ENCODE results near the gene NAV2. TPM values are rescaled to one million over a fixed set of nuclear protein-coding genes. Genes with fewer than 3 reads are reported as not detected.

NAV2 gene
- total and polyA plus RNA-seq, 2 donors from 2014 or later = 5.9 to 37.7 TPM

GRCh38 chr11:19915808-19916207, 203.2 kb downstream of the NAV2 start:
- DNase-seq = no peak
- H3K4me1 ChIP-seq (ENCODE audit: control insufficient read depth in 2 of 3, insufficient read depth in 2 of 3, low read depth in 1 of 3, low read length in 3 of 3) = no peaks in the 10 kb centered on the region
- H3K4me3 ChIP-seq (ENCODE audit: low read length in 3 of 3) = no peak overlapping the region
- intact Hi-C loops (cut with DNase I) = no loop called here
- no peak for TF ChIP-seq CTCF (IDR thresholded peaks at IDR 0.05; ENCODE audit: borderline replicate concordance, extremely low read depth, insufficient read depth)
- no peak overlapping the region for H3K9ac ChIP-seq (ENCODE audit: low read length in 3 of 3)
- no peak overlapping the region for H3K27ac ChIP-seq (ENCODE audit: low read depth in 2 of 2, low read length in 2 of 2)
- FAIRE-seq = no peak
- H3K36me3 ChIP-seq (ENCODE audit: control insufficient read depth in 2 of 3, insufficient read depth in 3 of 3, low read length in 3 of 3) = no peaks in the 10 kb centered on the region
- no peaks in the 10 kb centered on the region for H3K9me3 ChIP-seq (ENCODE audit: control insufficient read depth in 2 of 3, insufficient read depth in 1 of 3, low read length in 3 of 3)
- no peaks in the 10 kb centered on the region for H3K27me3 ChIP-seq (ENCODE audit: control insufficient read depth, insufficient read depth, low read length)

- Histone ChIP-seq H3K4me1 (ENCODE audit: control insufficient read depth in 2 of 3, insufficient read depth in 2 of 3, low read depth in 1 of 3, low read length in 3 of 3) (no peaks in the 10 kb centered on the region), H3K27me3 (ENCODE audit: control insufficient read depth, insufficient read depth, low read length) (no peaks in the 10 kb centered on the region), H3K27ac (ENCODE audit: low read depth in 2 of 2, low read length in 2 of 2) (no peak overlapping the region), H3K4me3 (ENCODE audit: low read length in 3 of 3) (no peak overlapping the region), H3K9me3 (ENCODE audit: control insufficient read depth in 2 of 3, insufficient read depth in 1 of 3, low read length in 3 of 3) (no peaks in the 10 kb centered on the region), H3K9ac (ENCODE audit: low read length in 3 of 3) (no peak overlapping the region), H3K36me3 (ENCODE audit: control insufficient read depth in 2 of 3, insufficient read depth in 3 of 3, low read length in 3 of 3) (no peaks in the 10 kb centered on the region)
- no peak for DNase-seq
- no peak for TF ChIP-seq CTCF (IDR thresholded peaks at IDR 0.05; ENCODE audit: borderline replicate concordance, extremely low read depth, insufficient read depth)
- no peak for FAIRE-seq
- intact Hi-C loops (cut with DNase I) = no loop called here
These were observed 204.4 kb downstream of the NAV2 start for GRCh38 chr11:19917069-19917468.

- no peak for DNase-seq
- Histone ChIP-seq H3K36me3 (ENCODE audit: control insufficient read depth in 2 of 3, insufficient read depth in 3 of 3, low read length in 3 of 3) (no peaks in the 10 kb centered on the region), H3K9me3 (ENCODE audit: control insufficient read depth in 2 of 3, insufficient read depth in 1 of 3, low read length in 3 of 3) (no peaks in the 10 kb centered on the region), H3K9ac (ENCODE audit: low read length in 3 of 3) (no peak overlapping the region), H3K4me1 (ENCODE audit: control insufficient read depth in 2 of 3, insufficient read depth in 2 of 3, low read depth in 1 of 3, low read length in 3 of 3) (no peaks in the 10 kb centered on the region), H3K27ac (ENCODE audit: low read depth in 2 of 2, low read length in 2 of 2) (no peak overlapping the region), H3K4me3 (ENCODE audit: low read length in 3 of 3) (no peak overlapping the region), H3K27me3 (ENCODE audit: control insufficient read depth, insufficient read depth, low read length) (no peaks in the 10 kb centered on the region)
- no peak for FAIRE-seq
- no peak for TF ChIP-seq CTCF (IDR thresholded peaks at IDR 0.05; ENCODE audit: borderline replicate concordance, extremely low read depth, insufficient read depth)
- intact Hi-C loops (cut with DNase I) = no loop called here
These were observed 205.8 kb downstream of the NAV2 start for GRCh38 chr11:19918302-19919049.

Measured in kidney (tissue), 14 donors.